K562 (cell line): ENCODE data around the gene ATAD2B. TPM values are rescaled to one million over a fixed set of nuclear protein-coding genes. Genes with fewer than 3 reads are reported as not detected.

Source experiments
- ATAC-seq: fragments of 200-7000 bp; cut with Tn5 transposase; 3 replicates; pipeline ENCODE4 v1.9.1; 2020; ENCODE audit warnings: moderate library complexity
- BruUV-seq: library from RNA; stranded (reverse); fragments of 400-500 nt; replicated peaks from 2 replicates; lab custom pipeline; 2021; lab: Mats Ljungman, UMichigan
- CTCF ChIA-PET: fragments of 300-600 bp; formaldehyde crosslinking; extraction: SDS; loops from one replicate; lab custom pipeline; 2021; ENCODE audit warnings: low intra/inter-chr PET ratio; lab: Yijun Ruan, JAX
- POLR2A ChIA-PET: fragments of 300-600, 350-650 bp; sonication (Branson Sonifier 250); formaldehyde crosslinking; extraction: SDS; loops from one replicate; lab custom pipeline; 2021; ENCODE audit warnings: antibody characterized with exemption, inconsistent platforms; lab: Yijun Ruan, JAX
- DNase-seq, 4 experiments: peaks; one replicate each; pipeline versions ENCODE4 v3.0.0 to v3.0.0-alpha.2; 2011 to 2018; ENCODE audit warnings: low spot score in 3 of 4, mixed read lengths in 3 of 4; ENCODE audit errors: extremely low read depth in 1 of 4
- FAIRE-seq: peaks from 2 replicates; lab custom pipeline; 2011; peaks lifted over from hg19 to GRCh38; lab: Jason Lieb, UNC
- H2AFZ ChIP-seq: 2 replicates; pipeline ENCODE4 v1.6.0; 2011; ENCODE audit warnings: low read depth, low read length, control low read depth, inconsistent platforms
- H3K27ac ChIP-seq: fragments of 200-600 bp; 3 replicates; pipeline ENCODE4 v1.8.0; 2011; ENCODE audit warnings: low read depth, mild to moderate bottlenecking, control low read depth, inconsistent platforms, low read length, moderate library complexity, mixed read lengths; ENCODE audit errors: extremely low read depth
- H3K27me3 ChIP-seq, 2 experiments: fragments of 300-600 bp in 1 of 2; 2 replicates in 1 of 2; 3 replicates in 1 of 2; pipeline versions ENCODE4 v1.6.0 to v1.8.0; 2011; ENCODE audit warnings: inconsistent platforms in 2 of 2, low read length in 2 of 2, mild to moderate bottlenecking in 1 of 2, mixed read lengths in 1 of 2, moderate library complexity in 1 of 2; ENCODE audit not compliant: control insufficient read depth in 2 of 2, insufficient read depth in 2 of 2
- H3K36me3 ChIP-seq: fragments of 300-600 bp; 3 replicates; pipeline ENCODE4 v1.8.0; 2011; ENCODE audit warnings: mild to moderate bottlenecking, low read length, inconsistent platforms; ENCODE audit not compliant: control insufficient read depth, insufficient read depth
- H3K4me1 ChIP-seq, 2 experiments: fragments of 200-600 bp in 1 of 2; replicated peaks in 1 of 2; 2 replicates in 1 of 2; 3 replicates in 1 of 2; pipeline versions ENCODE4 v1.5.1 to v1.8.0; 2011; ENCODE audit warnings: inconsistent platforms in 2 of 2, low read length in 2 of 2, mild to moderate bottlenecking in 1 of 2, mixed read lengths in 1 of 2, moderate library complexity in 1 of 2; ENCODE audit not compliant: control insufficient read depth in 2 of 2, insufficient read depth in 2 of 2
- H3K4me2 ChIP-seq: 2 replicates; pipeline ENCODE4 v1.6.1; 2011; ENCODE audit warnings: low read length, control low read depth, inconsistent platforms, mixed read lengths; ENCODE audit not compliant: insufficient read depth
- H3K4me3 ChIP-seq: fragments of 200-600 bp; sonication (generic), shearing (Covaris generic); 2 replicates; pipeline ENCODE4 v1.5.1; 2016; ENCODE audit warnings: control low read depth, inconsistent platforms
- H3K79me2 ChIP-seq: fragments of 200-600 bp; 3 replicates; pipeline ENCODE4 v1.8.0; 2011; ENCODE audit warnings: low read length, inconsistent platforms; ENCODE audit not compliant: control insufficient read depth, insufficient read depth
- H3K9ac ChIP-seq, 2 experiments: 2 replicates each; pipeline versions ENCODE4 v1.6.0 to v1.6.1; 2011; ENCODE audit warnings: low read depth in 2 of 2, low read length in 2 of 2, control low read depth in 1 of 2, inconsistent platforms in 1 of 2, mild to moderate bottlenecking in 1 of 2, mixed read lengths in 1 of 2; ENCODE audit not compliant: insufficient read depth in 1 of 2
- H3K9me1 ChIP-seq: one replicate; pipeline ENCODE4 v1.6.0; 2011; ENCODE audit warnings: inconsistent platforms, mild to moderate bottlenecking, low read length, moderate library complexity; ENCODE audit not compliant: control insufficient read depth, insufficient read depth
- H3K9me3 ChIP-seq: replicated peaks from 2 replicates; pipeline ENCODE4 v1.5.1; 2011; ENCODE audit warnings: low read depth, low read length, inconsistent platforms; ENCODE audit not compliant: control insufficient read depth, insufficient read depth
- H4K20me1 ChIP-seq: replicated peaks from 2 replicates; pipeline ENCODE4 v1.6.1; 2011; ENCODE audit warnings: low read length, inconsistent platforms, mixed read lengths; ENCODE audit not compliant: control insufficient read depth, insufficient read depth
- ASH1L ChIP-seq: fragments of 450-650 bp; IDR thresholded peaks from 2 replicates; pipeline ENCODE4 v1.6.1; 2018; ENCODE audit warnings: borderline replicate concordance, mild to moderate bottlenecking, low read depth; ENCODE audit not compliant: partially characterized antibody
- BRF1 ChIP-seq: IDR thresholded peaks from 3 replicates; pipeline ENCODE4 v1.6.1; 2011; ENCODE audit warnings: borderline replicate concordance, mild to moderate bottlenecking; ENCODE audit not compliant: insufficient read length; ENCODE audit errors: extremely low read depth
- CBX1 ChIP-seq: sonication (generic); IDR thresholded peaks from 2 replicates; pipeline ENCODE4 v1.6.1; 2016; ENCODE audit warnings: antibody characterized with exemption, low read depth, mild to moderate bottlenecking
- CCNT2 ChIP-seq: IDR thresholded peaks from 2 replicates; pipeline ENCODE4 v1.6.1; 2011; ENCODE audit warnings: borderline replicate concordance, low read depth, mild to moderate bottlenecking, moderate library complexity, mixed read lengths, low read length; ENCODE audit not compliant: insufficient read length; ENCODE audit errors: extremely low read depth
- CEBPB ChIP-seq: fragments of 450-650 bp; IDR thresholded peaks from 2 replicates; pipeline ENCODE4 v1.6.1; 2016; ENCODE audit warnings: missing genetic modification characterization, missing compliant biosample characterization
- CREM ChIP-seq: IDR thresholded peaks from 2 replicates; pipeline ENCODE4 v1.6.1; 2014; ENCODE audit warnings: antibody characterized with exemption, low read depth
- EP300 ChIP-seq: IDR thresholded peaks from 2 replicates; pipeline ENCODE4 v1.6.1; 2012; ENCODE audit warnings: low read length, improper control_type of control experiment
- HES1 ChIP-seq: fragments of 450-650 bp; IDR thresholded peaks from 2 replicates; pipeline ENCODE4 v1.6.1; 2016; ENCODE audit warnings: low read depth, mild to moderate bottlenecking, moderate library complexity
- HNRNPH1 ChIP-seq: fragments of 200-400 bp; formaldehyde crosslinking; optimal IDR thresholded peaks from 2 replicates; pipeline ENCODE3; 2017; ENCODE audit warnings: low read depth, mild to moderate bottlenecking, low read length, moderate library complexity
- MAFK ChIP-seq: IDR thresholded peaks from 2 replicates; pipeline ENCODE4 v1.6.1; 2011; ENCODE audit warnings: low read length, improper control_type of control experiment
- MYNN ChIP-seq, 2 experiments: sonication (generic); formaldehyde crosslinking in 1 of 2; IDR thresholded peaks; 2 replicates each; pipeline versions ENCODE4 v1.5.0 to v1.6.1; 2016 to 2020; ENCODE audit warnings: antibody characterized with exemption in 1 of 2, missing genetic modification reagents in 1 of 2
- NCOR1 ChIP-seq: fragments of 450-650 bp; IDR thresholded peaks from 2 replicates; pipeline ENCODE4 v1.6.1; 2016; ENCODE audit warnings: mild to moderate bottlenecking, moderate library complexity
- POLR3A ChIP-seq: IDR thresholded peaks from 2 replicates; pipeline ENCODE4 v1.6.1; 2011; ENCODE audit warnings: borderline replicate concordance, mild to moderate bottlenecking, moderate library complexity; ENCODE audit not compliant: insufficient read length, insufficient read depth; ENCODE audit errors: extremely low read depth
- ZBTB8A ChIP-seq: fragments of 450-650 bp; IDR thresholded peaks from 2 replicates; pipeline ENCODE4 v1.6.1; 2018; ENCODE audit warnings: mild to moderate bottlenecking, moderate library complexity; ENCODE audit not compliant: partially characterized antibody
- ZEB2 ChIP-seq: fragments of 450-650 bp; IDR thresholded peaks from 2 replicates; pipeline ENCODE4 v1.6.1; 2016
- ZKSCAN8 ChIP-seq: fragments of 200-800 bp; sonication (Bioruptor generic); IDR thresholded peaks from 2 replicates; pipeline ENCODE4 v1.6.1; 2016; ENCODE audit warnings: missing genetic modification characterization, missing compliant biosample characterization
- ZNF224 ChIP-seq: sonication (generic); formaldehyde crosslinking; IDR thresholded peaks from 2 replicates; pipeline ENCODE4 v1.8.0; 2022; ENCODE audit warnings: mild to moderate bottlenecking, missing genetic modification reagents
- ZNF24 ChIP-seq: fragments of 450-650 bp; IDR thresholded peaks from 2 replicates; pipeline ENCODE4 v1.6.1; 2016
- WGBS: fragments of 100-300 bp; shearing (Covaris generic); methylation state at CpG from one replicate; pipeline ENCODE4 v1.1.6; 2016; ENCODE audit warnings: low coverage, mixed read lengths; ENCODE audit not compliant: insufficient coverage; ENCODE audit errors: missing lambda C conversion rate; 5-methylcytosine and 5-hydroxymethylcytosine counted together
- in situ Hi-C: fragments of 300-500 bp; cut with MboI; formaldehyde crosslinking; loops from 4 replicates; pipeline ENCODE4 v1.15.0; 2018; ENCODE audit warnings: inconsistent platforms, mixed read lengths
- intact Hi-C: fragments of 100-400 bp; cut with micrococcal nuclease; formaldehyde crosslinking; loops from 2 replicates; pipeline ENCODE4 v1.14.2; 2022
- polyA plus RNA-seq, 8 experiments: library from polyadenylated mRNA; depleted of rRNA in 4 of 8; stranded (reverse) in 5 of 8; unstranded in 3 of 8; fragments of >200 nt; fragmentation: Nextera tagmentation in 2 of 8; fragmentation: Illumina TruSeq in 1 of 8; extraction: Ambion mirVana in 2 of 8; extraction: Trizol in 1 of 8; gene quantifications; 2 replicates each; pipeline versions ENCODE4 v1.2.1 to v1.2.3, GENCODE V29; 2011 to 2014; ENCODE audit warnings: inconsistent platforms in 1 of 8, missing spikeins in 1 of 8
- total RNA-seq, 7 experiments: library from RNA; depleted of rRNA in 6 of 7; stranded (reverse); fragments of >200 nt in 6 of 7; fragmentation: Illumina TruSeq in 2 of 7; extraction: Trizol in 2 of 7; gene quantifications; 2 replicates each; pipeline versions ENCODE4 v1.2.1 to v1.2.3, GENCODE V29; 2011 to 2021; ENCODE audit warnings: low replicate concordance in 1 of 7

Gene ATAD2B
- total and polyA plus RNA-seq, 9 of the 15 experiments (the other 6 are each of a cell fraction or from before 2014, with no cell fraction given): 3.2 to 21.6 (median 11.4) TPM

DNA sequence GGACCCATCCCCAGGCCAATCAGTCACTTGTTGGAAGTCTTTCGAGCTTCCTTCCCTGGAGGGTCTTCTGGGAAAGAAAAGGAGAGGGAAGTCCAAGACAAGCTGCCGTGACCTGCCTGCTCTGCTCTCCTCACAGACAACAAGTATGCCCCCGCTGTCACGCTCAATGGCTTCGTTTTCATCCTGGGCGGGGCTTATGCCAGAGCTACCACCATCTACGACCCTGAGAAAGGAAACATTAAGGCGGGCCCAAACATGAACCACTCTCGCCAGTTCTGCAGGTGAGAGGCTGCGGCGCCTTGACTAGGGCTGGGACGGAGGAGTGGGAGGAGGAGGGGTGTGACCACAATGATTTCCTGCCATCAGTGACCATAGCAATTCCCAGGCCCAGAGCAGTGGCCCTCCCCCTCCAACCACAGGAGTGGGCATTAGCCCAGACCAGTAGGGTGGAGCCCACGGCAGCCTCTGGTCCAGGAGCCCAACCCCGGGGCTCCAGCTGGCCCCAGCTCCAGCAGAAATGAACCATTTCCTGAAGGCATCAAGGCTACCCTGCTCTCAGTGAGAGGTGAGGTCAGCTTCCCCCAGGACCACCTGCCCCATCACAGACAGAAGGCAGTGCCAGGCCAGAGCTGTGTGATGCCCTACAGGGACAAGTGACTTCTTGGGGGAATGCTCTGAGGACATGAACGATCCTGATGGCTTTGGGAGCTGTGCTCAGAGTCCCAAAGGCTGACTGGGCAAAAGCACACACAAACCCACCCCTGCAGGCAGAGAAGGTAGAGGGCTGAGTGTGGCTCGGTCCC lies 223.1 kb downstream of the ATAD2B start:
- Histone ChIP-seq H3K4me3 (no peak overlapping the region), H3K9me3 (no peaks in the 10 kb centered on the region), H4K20me1 (no peaks in the 10 kb centered on the region), H2AFZ (no peak overlapping the region), H3K9me1 (no peaks in the 10 kb centered on the region), H3K4me2 (no peak overlapping the region), H3K27me3 (peaks cover 0 to 7% of the 10 kb centered on the region in 2 experiments; a peak in 1 of 5 replicates), H3K36me3 (no peaks in the 10 kb centered on the region), H3K79me2 (no peaks in the 10 kb centered on the region), H3K4me1 (peaks cover 8 to 12% of the 10 kb centered on the region in 2 experiments; a peak in 4 of 5 replicates), H3K9ac (no peak overlapping the region), H3K27ac (no peak overlapping the region)
- POLR2A ChIA-PET: interaction anchor here (0.8 to 1.9 kb wide), 3 partner anchors 12 to 363 kb away, joined by 3 to 4 read pairs (median 4); no protein-coding TSS in a partner anchor
- CTCF ChIA-PET: no interaction called here
- intact Hi-C loops: no loop called here
- WGBS: 55% methylated on average over 14 of the region's 16 CpGs
- in situ Hi-C loops: no loop called here
- no peak for DNase-seq
- no TSS peak for BruUV-seq
- no peak for FAIRE-seq
- ATAC-seq: peak; percentile 29
- TF ChIP-seq CCNT2 (no peak), ZEB2 (no peak), MYNN (IDR thresholded peaks at IDR 0.05) (no peak), MYNN (CRISPR knock-in tag; IDR thresholded peaks at IDR 0.05) (no peak), POLR3A (no peak), NCOR1 (no peak), ZNF224 (CRISPR knock-in tag) (no peak), HES1 (no peak), CBX1 (no peak), BRF1 (no peak), ZKSCAN8 (CRISPR knock-in tag) (no peak), CEBPB (tag) (no peak), CREM (no peak), ASH1L (no peak), MAFK (no peak), ZBTB8A (no peak), HNRNPH1 (no peak), EP300 (no peak), ZNF24 (no peak)
